ENCODE results near the gene FUZ. TPM values are rescaled to one million over a fixed set of nuclear protein-coding genes. Genes with fewer than 3 reads are reported as not detected.

FUZ gene
- total RNA-seq, 6 experiments from 2014 or later, result 9.4 to 14.2 (median 11.7) TPM

GRCh38 chr19:49843265-49843664 lies 30.2 kb upstream of the FUZ start:
- Mint-ChIP-seq H3K36me3 (ENCODE audit: low read depth) (peaks cover 24% of the 10 kb centered on the region), H3K4me1 (ENCODE audit: low read depth) (peaks cover 9% of the 10 kb centered on the region), H3K27me3 (ENCODE audit: insufficient read depth) (peaks cover 1% of the 10 kb centered on the region; the same call in 1 of the 2 replicates), H3K4me3 (no peak overlapping the region), H3K9me3 (no peaks in the 10 kb centered on the region), H3K27ac (no peak overlapping the region)
- TF ChIP-seq, protein P1, sequence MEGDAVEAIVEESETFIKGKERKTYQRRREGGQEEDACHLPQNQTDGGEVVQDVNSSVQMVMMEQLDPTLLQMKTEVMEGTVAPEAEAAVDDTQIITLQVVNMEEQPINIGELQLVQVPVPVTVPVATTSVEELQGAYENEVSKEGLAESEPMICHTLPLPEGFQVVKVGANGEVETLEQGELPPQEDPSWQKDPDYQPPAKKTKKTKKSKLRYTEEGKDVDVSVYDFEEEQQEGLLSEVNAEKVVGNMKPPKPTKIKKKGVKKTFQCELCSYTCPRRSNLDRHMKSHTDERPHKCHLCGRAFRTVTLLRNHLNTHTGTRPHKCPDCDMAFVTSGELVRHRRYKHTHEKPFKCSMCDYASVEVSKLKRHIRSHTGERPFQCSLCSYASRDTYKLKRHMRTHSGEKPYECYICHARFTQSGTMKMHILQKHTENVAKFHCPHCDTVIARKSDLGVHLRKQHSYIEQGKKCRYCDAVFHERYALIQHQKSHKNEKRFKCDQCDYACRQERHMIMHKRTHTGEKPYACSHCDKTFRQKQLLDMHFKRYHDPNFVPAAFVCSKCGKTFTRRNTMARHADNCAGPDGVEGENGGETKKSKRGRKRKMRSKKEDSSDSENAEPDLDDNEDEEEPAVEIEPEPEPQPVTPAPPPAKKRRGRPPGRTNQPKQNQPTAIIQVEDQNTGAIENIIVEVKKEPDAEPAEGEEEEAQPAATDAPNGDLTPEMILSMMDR (IDR thresholded peaks at IDR 0.05), result no peak
- DNase-seq, result no peak

- TF ChIP-seq, protein P1 (IDR thresholded peaks at IDR 0.05), result no peak
- DNase-seq, result no peak
- peaks cover 37% of the 10 kb centered on the region for H3K36me3 Mint-ChIP-seq (ENCODE audit: low read depth)
Measured at GRCh38 chr19:49840736-49841249, 27.7 kb upstream of the FUZ start.

GRCh38 chr19:49840321-49840720 lies 27.2 kb upstream of the FUZ start:
- DNase-seq, result no peak
- TF ChIP-seq, protein P1 (IDR thresholded peaks at IDR 0.05), result no peak
- Mint-ChIP-seq H3K36me3 (ENCODE audit: low read depth) (peaks cover 37% of the 10 kb centered on the region), H3K4me3 (no peak overlapping the region), H3K9me3 (no peaks in the 10 kb centered on the region), H3K27me3 (ENCODE audit: insufficient read depth) (peaks cover 1% of the 10 kb centered on the region; the same call in 1 of the 2 replicates), H3K27ac (peak overlapping the region; percentile 23; the same call in 1 of the 2 replicates), H3K4me1 (ENCODE audit: low read depth) (no peaks in the 10 kb centered on the region; the same call in 1 of the 2 replicates)

More at GRCh38 chr19:49840736-49841249, 27.7 kb upstream of the FUZ start:
- H3K27ac Mint-ChIP-seq, result peak overlapping the region; percentile 23; the same call in 1 of the 2 replicates
- no peaks in the 10 kb centered on the region; the same call in 1 of the 2 replicates for H3K4me1 Mint-ChIP-seq (ENCODE audit: low read depth)
- H3K4me3 Mint-ChIP-seq, result no peak overlapping the region
- H3K9me3 Mint-ChIP-seq, result no peaks in the 10 kb centered on the region
- H3K27me3 Mint-ChIP-seq (ENCODE audit: insufficient read depth), result peaks cover 1% of the 10 kb centered on the region; the same call in 1 of the 2 replicates

DNA sequence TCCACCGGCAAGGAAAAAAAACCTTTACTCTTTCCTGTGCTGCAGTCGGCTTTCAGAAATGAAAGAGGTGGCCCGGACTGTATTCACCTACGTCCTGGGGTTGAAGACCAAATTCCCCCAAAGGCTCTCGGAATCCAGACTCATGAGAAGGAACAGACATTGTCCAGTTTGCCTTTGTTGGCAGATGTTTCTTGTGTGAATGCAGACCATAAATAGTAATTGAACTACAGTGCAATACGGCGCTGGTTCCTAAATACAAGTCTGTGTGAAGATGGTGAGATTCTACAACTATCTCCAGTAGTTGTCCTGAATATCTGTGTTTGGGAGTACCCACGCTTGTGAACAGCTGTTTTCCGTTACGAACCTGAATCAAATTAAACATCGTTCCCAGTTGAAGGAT lies 26.6 kb upstream of the FUZ start:
- no peak for DNase-seq
- TF ChIP-seq, protein P1 (IDR thresholded peaks at IDR 0.05), result no peak

GRCh38 chr19:49838885-49839588 lies 25.9 kb upstream of the FUZ start:
- Mint-ChIP-seq H3K4me1 (ENCODE audit: low read depth) (no peaks in the 10 kb centered on the region; the same call in 1 of the 2 replicates), H3K4me3 (no peak overlapping the region), H3K27me3 (ENCODE audit: insufficient read depth) (no peaks in the 10 kb centered on the region; the same call in 1 of the 2 replicates), H3K36me3 (ENCODE audit: low read depth) (peaks cover 43% of the 10 kb centered on the region), H3K9me3 (no peaks in the 10 kb centered on the region), H3K27ac (no peak overlapping the region)
- no peak for DNase-seq
- TF ChIP-seq, protein P1 (IDR thresholded peaks at IDR 0.05), result no peak

More for the DNA sequence above, 26.6 kb upstream of the FUZ start:
- Mint-ChIP-seq H3K27ac (no peak overlapping the region), H3K27me3 (ENCODE audit: insufficient read depth) (no peaks in the 10 kb centered on the region), H3K4me3 (no peak overlapping the region), H3K36me3 (ENCODE audit: low read depth) (peaks cover 43% of the 10 kb centered on the region), H3K9me3 (no peaks in the 10 kb centered on the region), H3K4me1 (ENCODE audit: low read depth) (no peaks in the 10 kb centered on the region; the same call in 1 of the 2 replicates)

Measured in HFFc6 (cell line).